ENCODE measurements around the gene DYNLT2.

DNA sequence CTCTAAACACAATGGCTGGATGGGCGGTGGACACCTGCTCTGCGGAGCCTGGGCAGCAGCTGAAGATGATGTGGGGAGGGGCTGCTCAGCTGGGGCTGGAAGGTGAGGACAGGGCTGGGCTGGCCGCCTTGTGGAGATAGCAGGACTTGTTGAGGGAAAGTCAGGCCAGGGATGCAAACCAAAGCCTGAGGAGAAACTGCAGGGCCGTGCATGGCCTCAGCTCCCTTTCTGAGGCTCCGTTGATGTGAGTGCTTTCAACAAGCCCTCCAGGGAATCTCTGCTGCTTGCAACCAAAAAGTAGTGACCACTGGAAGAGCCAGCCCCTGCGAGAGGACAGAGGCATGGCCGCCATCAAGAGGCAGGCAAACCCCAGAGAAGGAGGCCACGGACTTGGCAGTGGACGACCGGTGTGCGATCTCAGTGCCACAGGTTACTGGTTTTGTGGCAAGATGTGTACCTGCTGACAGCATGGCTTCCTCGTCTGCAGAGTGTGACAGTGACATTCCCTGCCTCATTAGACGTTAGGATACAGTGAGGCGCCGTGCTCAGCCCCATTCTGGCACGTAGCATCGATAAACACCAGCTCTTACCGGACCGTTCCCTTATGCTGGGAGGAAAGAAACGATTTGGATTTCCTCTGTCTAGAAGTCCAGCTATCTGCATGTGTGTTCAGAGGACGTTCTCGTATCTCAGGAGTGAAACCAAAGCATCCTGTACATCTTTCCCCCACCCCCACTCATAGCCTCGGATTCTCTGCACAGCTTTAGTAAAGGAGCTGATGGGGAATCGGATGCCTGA lies 38.0 kb upstream of the DYNLT2 start:
- TF ChIP-seq, protein P1, sequence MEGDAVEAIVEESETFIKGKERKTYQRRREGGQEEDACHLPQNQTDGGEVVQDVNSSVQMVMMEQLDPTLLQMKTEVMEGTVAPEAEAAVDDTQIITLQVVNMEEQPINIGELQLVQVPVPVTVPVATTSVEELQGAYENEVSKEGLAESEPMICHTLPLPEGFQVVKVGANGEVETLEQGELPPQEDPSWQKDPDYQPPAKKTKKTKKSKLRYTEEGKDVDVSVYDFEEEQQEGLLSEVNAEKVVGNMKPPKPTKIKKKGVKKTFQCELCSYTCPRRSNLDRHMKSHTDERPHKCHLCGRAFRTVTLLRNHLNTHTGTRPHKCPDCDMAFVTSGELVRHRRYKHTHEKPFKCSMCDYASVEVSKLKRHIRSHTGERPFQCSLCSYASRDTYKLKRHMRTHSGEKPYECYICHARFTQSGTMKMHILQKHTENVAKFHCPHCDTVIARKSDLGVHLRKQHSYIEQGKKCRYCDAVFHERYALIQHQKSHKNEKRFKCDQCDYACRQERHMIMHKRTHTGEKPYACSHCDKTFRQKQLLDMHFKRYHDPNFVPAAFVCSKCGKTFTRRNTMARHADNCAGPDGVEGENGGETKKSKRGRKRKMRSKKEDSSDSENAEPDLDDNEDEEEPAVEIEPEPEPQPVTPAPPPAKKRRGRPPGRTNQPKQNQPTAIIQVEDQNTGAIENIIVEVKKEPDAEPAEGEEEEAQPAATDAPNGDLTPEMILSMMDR (IDR thresholded peaks at IDR 0.05; ENCODE audit: low read depth, low read length, poor library complexity, severe bottlenecking), result no peak
- no peak for TF ChIP-seq EZH2phosphoT487 (IDR thresholded peaks at IDR 0.05; ENCODE audit: borderline replicate concordance, low read length)

Measured in DOHH2 (cell line).